Esophagus squamous epithelium (tissue), 4 donors: Measurements from ENCODE around the gene C1GALT1.

Source experiments
- CTCF ChIP-seq, 6 experiments: fragments of 450-650 bp in 4 of 6; fragments of 200-600 bp in 2 of 6; sonication (generic) in 2 of 6; IDR thresholded peaks; one replicate each; pipeline ENCODE4 v1.5.1; 2016 to 2019; ENCODE audit warnings: antibody characterized with exemption in 6 of 6, mild to moderate bottlenecking in 4 of 6, moderate library complexity in 4 of 6
- POLR2A ChIP-seq, 4 donors: fragments of 450-650 bp; IDR thresholded peaks; one replicate each; pipeline ENCODE4 v1.6.1; 2017; ENCODE audit warnings: antibody characterized with exemption in 4 of 4, mild to moderate bottlenecking in 4 of 4, moderate library complexity in 3 of 4

GRCh38 chr7:7178906-7179305 lies 3.4 kb upstream of the C1GALT1 start:
- TF ChIP-seq CTCF (IDR thresholded peaks at IDR 0.05), result no peak
- no peak for TF ChIP-seq POLR2A (IDR thresholded peaks at IDR 0.05)
